H1 (cell line): ENCODE measurements around the gene TBC1D17. TPM values are rescaled to one million over a fixed set of nuclear protein-coding genes. Genes with fewer than 3 reads are reported as not detected.

Source experiments
- CTCF ChIA-PET: fragments of 300-600 bp; sonication (Branson Sonifier 250); formaldehyde crosslinking; loops from one replicate; lab custom pipeline; 2021; ENCODE audit not compliant: partially characterized antibody; lab: Charles Lee
- POLR2A ChIA-PET: fragments of 300-600 bp; sonication (Branson Sonifier 250); formaldehyde crosslinking; loops from one replicate; lab custom pipeline; 2021; ENCODE audit warnings: inconsistent platforms; ENCODE audit not compliant: partially characterized antibody; lab: Charles Lee
- DNase-seq, 2 experiments: peaks; one replicate each; pipeline versions ENCODE4 v3.0.0 to v3.0.0-alpha.2; 2010 to 2022; ENCODE audit warnings: low spot score in 2 of 2, low read depth in 1 of 2, mixed read lengths in 1 of 2
- FAIRE-seq: peaks from 2 replicates; lab custom pipeline; 2011; peaks lifted over from hg19 to GRCh38; lab: Jason Lieb, UNC
- H2AFZ ChIP-seq: 2 replicates; pipeline ENCODE4 v1.8.1; 2012; ENCODE audit warnings: low read length, inconsistent platforms
- H2AK5ac ChIP-seq: 2 replicates; pipeline ENCODE4 v1.6.1; 2013; ENCODE audit warnings: low read depth, low read length
- H2BK120ac ChIP-seq: replicated peaks from 2 replicates; pipeline ENCODE3; 2013; ENCODE audit warnings: low read depth, low read length, inconsistent platforms
- H2BK12ac ChIP-seq: 2 replicates; pipeline ENCODE4 v1.6.1; 2013; ENCODE audit warnings: low read depth, low read length
- H2BK15ac ChIP-seq: 2 replicates; pipeline ENCODE4 v1.6.1; 2013; ENCODE audit warnings: low read length
- H2BK20ac ChIP-seq: 2 replicates; pipeline ENCODE4 v1.6.1; 2013; ENCODE audit warnings: low read length
- H2BK5ac ChIP-seq: 2 replicates; pipeline ENCODE4 v1.6.1; 2013; ENCODE audit warnings: low read depth, low read length
- H3K14ac ChIP-seq: 2 replicates; pipeline ENCODE4 v1.6.1; 2013; ENCODE audit warnings: inconsistent platforms; ENCODE audit not compliant: insufficient read length
- H3K18ac ChIP-seq: 2 replicates; pipeline ENCODE4 v1.6.1; 2013; ENCODE audit warnings: low read length; ENCODE audit errors: extremely low read depth
- H3K23ac ChIP-seq: 2 replicates; pipeline ENCODE4 v1.6.1; 2013; ENCODE audit warnings: inconsistent platforms; ENCODE audit not compliant: insufficient read length
- H3K23me2 ChIP-seq: 2 replicates; pipeline ENCODE4 v1.6.1; 2013; ENCODE audit warnings: low read depth, low read length
- H3K27ac ChIP-seq: 2 replicates; pipeline ENCODE4 v1.6.1; 2011; ENCODE audit warnings: low read depth, low read length, inconsistent platforms
- H3K27me3 ChIP-seq, 4 experiments: replicated peaks in 1 of 4; 1 replicate in 1 of 4; 2 replicates in 3 of 4; pipeline versions ENCODE4 v1.6.1 to v1.8.1; 2011 to 2013; ENCODE audit warnings: low read length in 3 of 4, mild to moderate bottlenecking in 3 of 4, inconsistent platforms in 2 of 4, mixed read lengths in 2 of 4, moderate library complexity in 1 of 4; ENCODE audit not compliant: control insufficient read depth in 3 of 4, insufficient read depth in 3 of 4; ENCODE audit errors: extremely low read depth in 1 of 4
- H3K36me3 ChIP-seq, 4 experiments: 2 replicates each; pipeline versions ENCODE4 v1.6.1 to v1.8.1; 2011 to 2013; ENCODE audit warnings: mild to moderate bottlenecking in 4 of 4, low read length in 3 of 4, moderate library complexity in 2 of 4, control low read depth in 1 of 4, inconsistent platforms in 1 of 4; ENCODE audit not compliant: insufficient read depth in 4 of 4, control insufficient read depth in 2 of 4
- H3K4ac ChIP-seq: replicated peaks from 2 replicates; pipeline ENCODE3; 2013; ENCODE audit warnings: low read length, low read depth, mixed read lengths, inconsistent platforms; ENCODE audit not compliant: insufficient read length
- H3K4me1 ChIP-seq, 4 experiments: replicated peaks in 1 of 4; 1 replicate in 1 of 4; 2 replicates in 3 of 4; pipeline versions ENCODE4 v1.6.1 to v1.8.1; 2011 to 2013; ENCODE audit warnings: low read length in 3 of 4, inconsistent platforms in 2 of 4, mixed read lengths in 1 of 4; ENCODE audit not compliant: insufficient read depth in 4 of 4, control insufficient read depth in 3 of 4
- H3K4me2 ChIP-seq, 2 experiments: 2 replicates each; pipeline versions ENCODE4 v1.6.1 to v1.8.1; 2011 to 2013; ENCODE audit warnings: low read depth in 2 of 2, low read length in 2 of 2, control low read depth in 1 of 2, inconsistent platforms in 1 of 2, mild to moderate bottlenecking in 1 of 2; ENCODE audit not compliant: insufficient read depth in 1 of 2
- H3K4me3 ChIP-seq, 4 experiments: fragments of 200-600, 300-600 bp in 1 of 4; sonication (generic), shearing (Covaris generic), sonication (Bioruptor Twin) in 1 of 4; 2 replicates each; pipeline versions ENCODE4 v1.5.1 to v1.8.1; 2011 to 2016; ENCODE audit warnings: low read length in 4 of 4, low read depth in 3 of 4, control low read depth in 2 of 4, inconsistent platforms in 2 of 4, mild to moderate bottlenecking in 2 of 4, mixed read lengths in 1 of 4, moderate library complexity in 1 of 4; ENCODE audit not compliant: insufficient read depth in 2 of 4; ENCODE audit errors: extremely low read depth in 1 of 4
- H3K56ac ChIP-seq: replicated peaks from 2 replicates; pipeline ENCODE3; 2013; ENCODE audit warnings: low read depth, mild to moderate bottlenecking, mixed read lengths, low read length, inconsistent platforms; ENCODE audit not compliant: insufficient read length
- H3K79me1 ChIP-seq: 2 replicates; pipeline ENCODE4 v1.6.1; 2013; ENCODE audit warnings: low read depth, low read length, control low read depth
- H3K79me2 ChIP-seq, 2 experiments: 2 replicates each; pipeline versions ENCODE4 v1.6.1 to v1.8.1; 2012 to 2013; ENCODE audit warnings: low read length in 2 of 2, mild to moderate bottlenecking in 2 of 2, inconsistent platforms in 1 of 2; ENCODE audit not compliant: insufficient read depth in 2 of 2, control insufficient read depth in 1 of 2
- H3K9ac ChIP-seq, 4 experiments: replicated peaks in 1 of 4; 1 replicate in 1 of 4; 2 replicates in 3 of 4; pipeline versions ENCODE4 v1.6.1 to v1.8.1; 2011 to 2013; ENCODE audit warnings: low read depth in 3 of 4, low read length in 3 of 4, control low read depth in 2 of 4, mild to moderate bottlenecking in 2 of 4, moderate library complexity in 2 of 4, inconsistent platforms in 1 of 4; ENCODE audit errors: extremely low read depth in 1 of 4
- H3K9me3 ChIP-seq, 2 experiments: 2 replicates each; pipeline versions ENCODE4 v1.6.1 to v1.8.1; 2012 to 2013; ENCODE audit warnings: mild to moderate bottlenecking in 2 of 2, moderate library complexity in 2 of 2, control low read depth in 1 of 2, inconsistent platforms in 1 of 2, low read depth in 1 of 2, low read length in 1 of 2, mixed read lengths in 1 of 2; ENCODE audit not compliant: insufficient read depth in 2 of 2
- H4K20me1 ChIP-seq, 2 experiments: replicated peaks in 1 of 2; 2 replicates each; pipeline versions ENCODE3 to v1.8.1; 2011 to 2013; ENCODE audit warnings: inconsistent platforms in 2 of 2, low read length in 2 of 2, mild to moderate bottlenecking in 1 of 2; ENCODE audit not compliant: insufficient read depth in 2 of 2, control insufficient read depth in 1 of 2
- H4K5ac ChIP-seq: 2 replicates; pipeline ENCODE4 v1.6.1; 2013; ENCODE audit warnings: low read length, low read depth, mixed read lengths, inconsistent platforms; ENCODE audit not compliant: insufficient read length
- H4K8ac ChIP-seq: 2 replicates; pipeline ENCODE4 v1.8.0; 2013; ENCODE audit warnings: mild to moderate bottlenecking, moderate library complexity, low read length, inconsistent platforms; ENCODE audit not compliant: insufficient read depth; ENCODE audit errors: extremely low read depth
- H4K91ac ChIP-seq: replicated peaks from 2 replicates; pipeline ENCODE3; 2013; ENCODE audit warnings: low read length, mixed read lengths, inconsistent platforms; ENCODE audit not compliant: insufficient read length
- PHF8 ChIP-seq: fragments of 200-600 bp; sonication (generic); conservative IDR thresholded peaks from 2 replicates; pipeline ENCODE4 v1.7.1; 2012; ENCODE audit warnings: low read depth, mild to moderate bottlenecking, inconsistent platforms, low read length, moderate library complexity
- POLR2A ChIP-seq, 2 experiments: IDR thresholded peaks; 1 replicate in 1 of 2; 2 replicates in 1 of 2; pipeline ENCODE4 v1.6.1; 2011; ENCODE audit warnings: low read depth in 2 of 2, low read length in 2 of 2, mild to moderate bottlenecking in 2 of 2; ENCODE audit errors: control extremely low read depth in 1 of 2
- WGBS, 2 experiments: shearing (Covaris generic) in 1 of 2; methylation state at CpG; one replicate each; pipeline versions ENCODE4 v1.1.6 to v1.1.7; 2013 to 2015; ENCODE audit warnings: low lambda C conversion rate in 2 of 2, mixed read lengths in 2 of 2, inconsistent platforms in 1 of 2, low coverage in 1 of 2, missing lambda C conversion rate in 1 of 2; ENCODE audit not compliant: insufficient replicate concordance in 2 of 2, insufficient coverage in 1 of 2, insufficient read length in 1 of 2; ENCODE audit errors: extremely low coverage in 1 of 2, missing lambda C conversion rate in 1 of 2; 5-methylcytosine and 5-hydroxymethylcytosine counted together
- polyA plus RNA-seq, 7 experiments: library from polyadenylated mRNA; depleted of rRNA in 3 of 7; stranded (reverse) in 5 of 7; unstranded in 2 of 7; fragments of >200 nt in 5 of 7; fragments of 200-250 nt in 2 of 7; gene quantifications; 1 replicate in 5 of 7; 2 replicates in 1 of 7; 4 replicates in 1 of 7; pipeline versions ENCODE4 v1.2.1 to v1.2.3, GENCODE V29; 2011 to 2013; ENCODE audit warnings: missing spikeins in 2 of 7, mixed read lengths in 2 of 7
- total RNA-seq: library from RNA; stranded (reverse); fragmentation: NEBNext Ultra II Directional; extraction: Animal tissue kit (Norgen Biotek cat#: 25700); gene quantifications from 2 replicates; pipeline ENCODE4 v1.2.1, GENCODE V29; 2021

TBC1D17 gene
- total and polyA plus RNA-seq, 2 of the 8 experiments (the other 6 are each of a cell fraction or from before 2014, with no cell fraction given) = 30.3 to 44.9 TPM

DNA sequence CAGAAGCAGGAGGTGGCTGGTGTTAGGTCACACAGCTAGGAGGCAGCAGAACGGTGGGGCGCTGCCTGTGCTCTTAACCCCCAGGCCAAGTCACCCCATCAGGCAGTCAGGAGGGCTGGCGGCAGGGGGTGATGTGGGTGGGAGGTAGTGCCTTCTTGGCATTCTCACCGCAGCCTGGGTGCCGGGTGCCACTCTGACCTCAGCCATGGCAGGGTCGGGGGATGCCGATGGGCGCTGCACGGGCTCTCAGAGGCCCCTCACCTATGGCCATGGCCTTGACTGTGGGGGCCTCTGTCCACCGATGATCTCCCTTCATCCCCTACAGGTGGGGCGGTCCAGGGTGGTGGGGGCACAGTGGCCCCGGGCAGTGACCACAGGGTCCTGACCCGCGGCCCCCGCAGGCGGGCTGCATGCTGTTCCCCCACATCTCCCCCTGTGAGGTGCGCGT, 20.9 kb upstream of the TBC1D17 start:
- H3K79me2 ChIP-seq = peaks cover 15 to 28% of the 10 kb centered on the region in 2 experiments
- H3K4ac ChIP-seq = no peak overlapping the region
- WGBS, 2 experiments = 97% methylated on average over 8 of the region's 18 CpGs; no CpG with 5 or more reads in 1 of the 2 experiments

More for the DNA sequence above, 20.9 kb upstream of the TBC1D17 start:
- H2BK5ac ChIP-seq = no peak overlapping the region
- no peak overlapping the region for H4K91ac ChIP-seq
- H3K4me1 ChIP-seq = peaks cover 0 to 12% (median 8%) of the 10 kb centered on the region in 4 experiments; a peak in 6 of 7 replicates
- no peak overlapping the region for H4K5ac ChIP-seq
- no peak overlapping the region for H3K18ac ChIP-seq
- H3K79me1 ChIP-seq = peaks cover 20% of the 10 kb centered on the region
- no peak overlapping the region for H3K9ac ChIP-seq
- CTCF ChIA-PET = interaction anchor here (1.7 kb wide), 1 partner anchor 32 kb away, joined by 3 read pairs; no protein-coding TSS in a partner anchor
- no peak overlapping the region for H2AK5ac ChIP-seq
- no peak overlapping the region for H2BK15ac ChIP-seq
- FAIRE-seq = no peak
- no peaks in the 10 kb centered on the region; a peak in 1 of 7 replicates for H3K27me3 ChIP-seq
- H3K4me3 ChIP-seq = no peak overlapping the region
- H3K4me2 ChIP-seq = no peak overlapping the region
- peaks cover 6% of the 10 kb centered on the region; the same call in 1 of the 2 replicates for H3K23me2 ChIP-seq
- no peaks in the 10 kb centered on the region for H3K9me3 ChIP-seq
- no peak overlapping the region for H3K56ac ChIP-seq
- peaks cover 21 to 73% (median 44%) of the 10 kb centered on the region in 4 experiments for H3K36me3 ChIP-seq
- H3K14ac ChIP-seq = no peak overlapping the region
- no peak overlapping the region for H3K27ac ChIP-seq
- TF ChIP-seq PHF8 (no peak), POLR2A (IDR thresholded peaks at IDR 0.05; ENCODE audit: control extremely low read depth in 1 of 2, low read depth in 2 of 2, low read length in 2 of 2) (peak in 1 of 2 experiments; percentile 45; a peak in 1 of 3 replicates)
- TF ChIP-seq, all 59 proteins: peak for 1
- peaks cover 50 to 64% of the 10 kb centered on the region in 2 experiments for H4K20me1 ChIP-seq
- DNase-seq = no peak
- no peak overlapping the region for H4K8ac ChIP-seq
- POLR2A ChIA-PET = interaction anchor here (1.0 to 12.4 kb wide), 7 partner anchors 9 to 161 kb away, joined by 3 to 247 read pairs (median 6); partner anchors contain the start of genes AKT1S1, PNKP and TBC1D17
- no peak overlapping the region for H2AFZ ChIP-seq
- H2BK12ac ChIP-seq = no peak overlapping the region
- H2BK20ac ChIP-seq = no peak overlapping the region
- H3K23ac ChIP-seq = no peak overlapping the region
- no peak overlapping the region for H2BK120ac ChIP-seq
